NCI-H2107 treated with DMSO at 0.1 percent for 48 hours (cell line): ENCODE data around the gene CYFIP2.

Experiments used
- DNase-seq: peaks from one replicate; lab custom pipeline; 2025; ENCODE audit not compliant: unreplicated experiment; lab: John Stamatoyannopoulos, UW

Gene CYFIP2

GRCh38 chr5:157285310-157286035 is 19.6 kb downstream of the CYFIP2 start:
- no peak for DNase-seq

- no peak for DNase-seq
These were observed 20.9 kb downstream of the CYFIP2 start for GRCh38 chr5:157286761-157287211.

GRCh38 chr5:157288405-157289163 is 22.7 kb downstream of the CYFIP2 start:
- DNase-seq: no peak

GRCh38 chr5:157289164-157289819 is 23.4 kb downstream of the CYFIP2 start:
- no peak for DNase-seq

- DNase-seq: no peak
These were observed 24.4 kb downstream of the CYFIP2 start for GRCh38 chr5:157290156-157290980.

- no peak for DNase-seq
These were observed 25.2 kb downstream of the CYFIP2 start for GRCh38 chr5:157290981-157291711.

GRCh38 chr5:157292599-157292998 is 26.7 kb downstream of the CYFIP2 start:
- DNase-seq: no peak

GRCh38 chr5:157294407-157295091 is 28.6 kb downstream of the CYFIP2 start:
- no peak for DNase-seq

GRCh38 chr5:157295247-157295646 is 29.3 kb downstream of the CYFIP2 start:
- no peak for DNase-seq

- DNase-seq: no peak
These were observed 34.6 kb downstream of the CYFIP2 start for GRCh38 chr5:157300564-157300963.

- DNase-seq: no peak
These were observed 35.1 kb downstream of the CYFIP2 start for GRCh38 chr5:157301066-157301465.

- DNase-seq: no peak
These were observed 37.1 kb downstream of the CYFIP2 start for GRCh38 chr5:157303023-157303422.

- DNase-seq: no peak
These were observed 37.9 kb downstream of the CYFIP2 start for GRCh38 chr5:157303667-157304327.

- no peak for DNase-seq
These were observed 40.2 kb downstream of the CYFIP2 start for GRCh38 chr5:157306081-157306480.

- no peak for DNase-seq
These were observed 41.0 kb downstream of the CYFIP2 start for GRCh38 chr5:157306692-157307471.

GRCh38 chr5:157308836-157309465 is 43.0 kb downstream of the CYFIP2 start:
- no peak for DNase-seq

- no peak for DNase-seq
These were observed 43.9 kb downstream of the CYFIP2 start for GRCh38 chr5:157309796-157310195.

GRCh38 chr5:157311595-157311994 is 45.7 kb downstream of the CYFIP2 start:
- no peak for DNase-seq
